ENCODE data around the gene PTPN11. TPM values are rescaled to one million over a fixed set of nuclear protein-coding genes. Genes with fewer than 3 reads are reported as not detected.

PTPN11 gene
- polyA plus RNA-seq, 1 of the 3 experiments (the other 2 are of a cell fraction) = 48.3 TPM

DNA sequence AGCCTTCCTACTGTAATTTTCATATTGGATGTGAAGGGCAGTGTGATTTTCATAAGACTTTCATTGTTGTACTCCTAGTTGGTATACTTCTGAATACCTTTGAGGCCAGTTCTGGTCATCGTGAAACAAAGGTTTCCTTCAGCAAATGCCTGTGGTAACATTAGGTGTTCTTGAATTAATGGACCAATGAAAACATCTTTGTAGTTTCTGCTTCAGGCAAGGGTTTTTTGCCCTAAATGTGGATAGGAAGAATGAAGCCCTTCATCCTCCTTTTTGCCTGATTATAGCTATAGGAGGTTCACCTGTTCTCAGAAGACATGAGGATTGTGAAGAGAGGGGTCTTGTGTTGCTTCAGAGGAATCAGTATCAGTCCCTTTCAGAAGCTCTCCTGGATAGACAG, 60.7 kb downstream of the PTPN11 start:
- no peak overlapping the region for H3K27ac ChIP-seq (ENCODE audit: low read depth in 2 of 2, low read length in 1 of 2)
- no peaks in the 10 kb centered on the region for H3F3A ChIP-seq (replicated peaks; ENCODE audit: insufficient read depth)
- H2AFZ ChIP-seq (ENCODE audit: low read depth) = no peak overlapping the region
- DNase-seq = no peak
- no peaks in the 10 kb centered on the region for H4K20me1 ChIP-seq (ENCODE audit: insufficient read depth)
- ChIA-PET POLR2A (no interaction called here), CTCF (no interaction called here)
- H3K9ac ChIP-seq = no peak overlapping the region
- TF ChIP-seq FOSL2 (IDR thresholded peaks at IDR 0.05; ENCODE audit: borderline replicate concordance, low read depth) (no peak), GABPA (IDR thresholded peaks at IDR 0.05; ENCODE audit: low read depth) (no peak), RAD21 (IDR thresholded peaks at IDR 0.05; ENCODE audit: low read length) (no peak), RCOR1 (IDR thresholded peaks at IDR 0.05; ENCODE audit: low read length) (no peak), TEAD4 (IDR thresholded peaks at IDR 0.05; ENCODE audit: borderline replicate concordance, insufficient read depth) (no peak), ELF1 (IDR thresholded peaks at IDR 0.05) (no peak), SIN3A (IDR thresholded peaks at IDR 0.05; ENCODE audit: borderline replicate concordance, low read depth, low read length) (no peak), TAF1 (IDR thresholded peaks at IDR 0.05; ENCODE audit: borderline replicate concordance, low read depth, low read length) (no peak), TCF12 (IDR thresholded peaks at IDR 0.05) (no peak), MEF2A (IDR thresholded peaks at IDR 0.05; ENCODE audit: borderline replicate concordance, low read depth) (no peak), YY1 (IDR thresholded peaks at IDR 0.05; ENCODE audit: low read depth) (no peak), MXI1 (IDR thresholded peaks at IDR 0.05; ENCODE audit: low read depth, low read length) (no peak), GATA2 (CRISPR knock-in tag; IDR thresholded peaks at IDR 0.05) (no peak), SMC3 (IDR thresholded peaks at IDR 0.05; ENCODE audit: low read depth, low read length) (no peak), NFIC (IDR thresholded peaks at IDR 0.05; ENCODE audit: borderline replicate concordance) (no peak)
- TF ChIP-seq, protein P1, sequence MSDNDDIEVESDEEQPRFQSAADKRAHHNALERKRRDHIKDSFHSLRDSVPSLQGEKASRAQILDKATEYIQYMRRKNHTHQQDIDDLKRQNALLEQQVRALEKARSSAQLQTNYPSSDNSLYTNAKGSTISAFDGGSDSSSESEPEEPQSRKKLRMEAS (IDR thresholded peaks at IDR 0.05; ENCODE audit: low read depth) = no peak
- TF ChIP-seq, protein P2, sequence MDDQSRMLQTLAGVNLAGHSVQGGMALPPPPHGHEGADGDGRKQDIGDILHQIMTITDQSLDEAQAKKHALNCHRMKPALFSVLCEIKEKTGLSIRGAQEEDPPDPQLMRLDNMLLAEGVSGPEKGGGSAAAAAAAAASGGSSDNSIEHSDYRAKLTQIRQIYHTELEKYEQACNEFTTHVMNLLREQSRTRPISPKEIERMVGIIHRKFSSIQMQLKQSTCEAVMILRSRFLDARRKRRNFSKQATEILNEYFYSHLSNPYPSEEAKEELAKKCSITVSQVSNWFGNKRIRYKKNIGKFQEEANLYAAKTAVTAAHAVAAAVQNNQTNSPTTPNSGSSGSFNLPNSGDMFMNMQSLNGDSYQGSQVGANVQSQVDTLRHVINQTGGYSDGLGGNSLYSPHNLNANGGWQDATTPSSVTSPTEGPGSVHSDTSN (IDR thresholded peaks at IDR 0.05) = no peak
- TF ChIP-seq, protein P3, sequence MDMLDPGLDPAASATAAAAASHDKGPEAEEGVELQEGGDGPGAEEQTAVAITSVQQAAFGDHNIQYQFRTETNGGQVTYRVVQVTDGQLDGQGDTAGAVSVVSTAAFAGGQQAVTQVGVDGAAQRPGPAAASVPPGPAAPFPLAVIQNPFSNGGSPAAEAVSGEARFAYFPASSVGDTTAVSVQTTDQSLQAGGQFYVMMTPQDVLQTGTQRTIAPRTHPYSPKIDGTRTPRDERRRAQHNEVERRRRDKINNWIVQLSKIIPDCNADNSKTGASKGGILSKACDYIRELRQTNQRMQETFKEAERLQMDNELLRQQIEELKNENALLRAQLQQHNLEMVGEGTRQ (IDR thresholded peaks at IDR 0.05; ENCODE audit: borderline replicate concordance, low read depth, low read length) = no peak
- TF ChIP-seq, protein P4, sequence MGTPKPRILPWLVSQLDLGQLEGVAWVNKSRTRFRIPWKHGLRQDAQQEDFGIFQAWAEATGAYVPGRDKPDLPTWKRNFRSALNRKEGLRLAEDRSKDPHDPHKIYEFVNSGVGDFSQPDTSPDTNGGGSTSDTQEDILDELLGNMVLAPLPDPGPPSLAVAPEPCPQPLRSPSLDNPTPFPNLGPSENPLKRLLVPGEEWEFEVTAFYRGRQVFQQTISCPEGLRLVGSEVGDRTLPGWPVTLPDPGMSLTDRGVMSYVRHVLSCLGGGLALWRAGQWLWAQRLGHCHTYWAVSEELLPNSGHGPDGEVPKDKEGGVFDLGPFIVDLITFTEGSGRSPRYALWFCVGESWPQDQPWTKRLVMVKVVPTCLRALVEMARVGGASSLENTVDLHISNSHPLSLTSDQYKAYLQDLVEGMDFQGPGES (IDR thresholded peaks at IDR 0.05; ENCODE audit: low read depth, low read length) = no peak
- TF ChIP-seq, protein P5, sequence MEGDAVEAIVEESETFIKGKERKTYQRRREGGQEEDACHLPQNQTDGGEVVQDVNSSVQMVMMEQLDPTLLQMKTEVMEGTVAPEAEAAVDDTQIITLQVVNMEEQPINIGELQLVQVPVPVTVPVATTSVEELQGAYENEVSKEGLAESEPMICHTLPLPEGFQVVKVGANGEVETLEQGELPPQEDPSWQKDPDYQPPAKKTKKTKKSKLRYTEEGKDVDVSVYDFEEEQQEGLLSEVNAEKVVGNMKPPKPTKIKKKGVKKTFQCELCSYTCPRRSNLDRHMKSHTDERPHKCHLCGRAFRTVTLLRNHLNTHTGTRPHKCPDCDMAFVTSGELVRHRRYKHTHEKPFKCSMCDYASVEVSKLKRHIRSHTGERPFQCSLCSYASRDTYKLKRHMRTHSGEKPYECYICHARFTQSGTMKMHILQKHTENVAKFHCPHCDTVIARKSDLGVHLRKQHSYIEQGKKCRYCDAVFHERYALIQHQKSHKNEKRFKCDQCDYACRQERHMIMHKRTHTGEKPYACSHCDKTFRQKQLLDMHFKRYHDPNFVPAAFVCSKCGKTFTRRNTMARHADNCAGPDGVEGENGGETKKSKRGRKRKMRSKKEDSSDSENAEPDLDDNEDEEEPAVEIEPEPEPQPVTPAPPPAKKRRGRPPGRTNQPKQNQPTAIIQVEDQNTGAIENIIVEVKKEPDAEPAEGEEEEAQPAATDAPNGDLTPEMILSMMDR (IDR thresholded peaks at IDR 0.05) = no peak
- H3K4me3 ChIP-seq (ENCODE audit: low read depth in 2 of 2, low read length in 1 of 2) = no peak overlapping the region
- H3K9me3 ChIP-seq = no peaks in the 10 kb centered on the region
- no peak overlapping the region for H3K4me2 ChIP-seq
- H3K4me1 ChIP-seq (ENCODE audit: control insufficient read depth in 1 of 2, insufficient read depth in 2 of 2, low read depth in 1 of 2, low read length in 1 of 2) = no peaks in the 10 kb centered on the region
- H3K36me3 ChIP-seq (replicated peaks in 1 of 2; ENCODE audit: control insufficient read depth in 1 of 2, insufficient read depth in 2 of 2, low read length in 1 of 2) = peaks cover 47 to 60% of the 10 kb centered on the region in 2 experiments
- 100% methylated on average over 1 of the region's 1 CpG for WGBS (ENCODE audit: low lambda C conversion rate)
- no peaks in the 10 kb centered on the region for H3K27me3 ChIP-seq (ENCODE audit: insufficient read depth)
- no peaks in the 10 kb centered on the region for H3K9me2 ChIP-seq
- H3K79me2 ChIP-seq (ENCODE audit: insufficient read depth) = no peaks in the 10 kb centered on the region; the same call in 1 of the 2 replicates

Measured in SK-N-SH (cell line).